ENCODE measurements around the gene NCAPG2. TPM values are rescaled to one million over a fixed set of nuclear protein-coding genes. Genes with fewer than 3 reads are reported as not detected.

NCAPG2 gene
- total RNA-seq, 1 experiment from 2014 or later, result 41.4 TPM

Other genes with a start within 250 kb of the NCAPG2 start
- 2.2 and 4.4 TPM in 2 replicates for gene PTPRN2, start 117.0 kb downstream of the NCAPG2 start, total RNA-seq (2014; rRNA removed; shearing (Covaris generic))
- 48.4 and 50.1 TPM in 2 replicates for gene ESYT2, start 124.7 kb upstream of the NCAPG2 start, total RNA-seq (2014; rRNA removed; shearing (Covaris generic))
- 3.9 and 9.6 TPM in 2 replicates for gene DYNC2I1, start 151.8 kb upstream of the NCAPG2 start, total RNA-seq (2014; rRNA removed; shearing (Covaris generic))

All from A172 (cell line).